IPS DF 6.9 (cell line): ENCODE data around the gene SDHB.

Source experiments
- DNase-seq: peaks from one replicate; pipeline ENCODE4 v3.0.0-alpha.2; 2013; ENCODE audit warnings: low read depth, low spot score
- H3K27ac ChIP-seq: one replicate; pipeline ENCODE4 v1.5.1; 2013; ENCODE audit warnings: low read length, control low read depth
- H3K27me3 ChIP-seq: 2 replicates; pipeline ENCODE4 v1.6.1; 2013; ENCODE audit warnings: mild to moderate bottlenecking, low read length; ENCODE audit not compliant: control insufficient read depth, insufficient read depth
- H3K36me3 ChIP-seq: 2 replicates; pipeline ENCODE4 v1.6.1; 2013; ENCODE audit warnings: low read length; ENCODE audit not compliant: control insufficient read depth, insufficient read depth
- H3K4me1 ChIP-seq: 2 replicates; pipeline ENCODE4 v1.6.1; 2013; ENCODE audit warnings: low read length; ENCODE audit not compliant: control insufficient read depth, insufficient read depth
- H3K4me3 ChIP-seq: 2 replicates; pipeline ENCODE4 v1.5.1; 2013; ENCODE audit warnings: mild to moderate bottlenecking, low read length
- H3K9me3 ChIP-seq: 2 replicates; pipeline ENCODE4 v1.6.1; 2013; ENCODE audit warnings: low read length, inconsistent platforms; ENCODE audit not compliant: control insufficient read depth, insufficient read depth
- WGBS: extraction: QIAGEN DNeasy Blood & Tissue Kit; methylation state at CpG from one replicate; pipeline ENCODE4 v1.1.7; 2013; ENCODE audit warnings: mixed read lengths, missing lambda C conversion rate; ENCODE audit not compliant: insufficient read length, insufficient coverage; 5-methylcytosine and 5-hydroxymethylcytosine counted together

Gene SDHB

GRCh38 chr1:17046334-17046657 is 7.5 kb downstream of the SDHB start:
- H3K4me1 ChIP-seq, result no peaks in the 10 kb centered on the region
- H3K27me3 ChIP-seq, result no peaks in the 10 kb centered on the region
- no peaks in the 10 kb centered on the region for H3K9me3 ChIP-seq
- no CpG with 5 or more reads among the region's 3 CpGs for WGBS
- H3K4me3 ChIP-seq, result no peak overlapping the region
- DNase-seq, result no peak
- peaks cover 4% of the 10 kb centered on the region; the same call in 1 of the 2 replicates for H3K36me3 ChIP-seq
- H3K27ac ChIP-seq, result no peak overlapping the region

GRCh38 chr1:17045634-17046333 is 8.0 kb downstream of the SDHB start:
- H3K4me1 ChIP-seq, result no peaks in the 10 kb centered on the region
- no CpG with 5 or more reads among the region's 9 CpGs for WGBS
- DNase-seq, result no peak
- H3K27ac ChIP-seq, result no peak overlapping the region
- no peaks in the 10 kb centered on the region for H3K9me3 ChIP-seq
- no peaks in the 10 kb centered on the region for H3K27me3 ChIP-seq
- H3K36me3 ChIP-seq, result peaks cover 4% of the 10 kb centered on the region; the same call in 1 of the 2 replicates
- H3K4me3 ChIP-seq, result no peak overlapping the region

- DNase-seq, result no peak
- no peaks in the 10 kb centered on the region for H3K27me3 ChIP-seq
- no peaks in the 10 kb centered on the region for H3K9me3 ChIP-seq
- no peak overlapping the region for H3K4me3 ChIP-seq
- no CpG with 5 or more reads among the region's 5 CpGs for WGBS
- no peaks in the 10 kb centered on the region for H3K4me1 ChIP-seq
- no peak overlapping the region for H3K27ac ChIP-seq
- H3K36me3 ChIP-seq, result peaks cover 2% of the 10 kb centered on the region; the same call in 1 of the 2 replicates
These were observed 8.7 kb downstream of the SDHB start for GRCh38 chr1:17045150-17045549.

- H3K36me3 ChIP-seq, result peaks cover 2% of the 10 kb centered on the region; the same call in 1 of the 2 replicates
These were observed 10.2 kb downstream of the SDHB start for GRCh38 chr1:17043676-17044075.

GRCh38 chr1:17040135-17040534 is 13.7 kb downstream of the SDHB start:
- WGBS, result no CpG with 5 or more reads among the region's 1 CpG
- peaks cover 2% of the 10 kb centered on the region; the same call in 1 of the 2 replicates for H3K36me3 ChIP-seq
- H3K27ac ChIP-seq, result no peak overlapping the region

More at GRCh38 chr1:17043676-17044075, 10.2 kb downstream of the SDHB start:
- Histone ChIP-seq H3K4me3 (no peak overlapping the region), H3K9me3 (no peaks in the 10 kb centered on the region), H3K4me1 (no peaks in the 10 kb centered on the region), H3K27ac (no peak overlapping the region), H3K27me3 (no peaks in the 10 kb centered on the region)
- WGBS, result no CpG with 5 or more reads among the region's 5 CpGs
- no peak for DNase-seq

GRCh38 chr1:17039522-17039921 is 14.3 kb downstream of the SDHB start:
- DNase-seq, result no peak
- Histone ChIP-seq H3K4me3 (no peak overlapping the region), H3K27me3 (no peaks in the 10 kb centered on the region), H3K4me1 (no peaks in the 10 kb centered on the region), H3K36me3 (peaks cover 2% of the 10 kb centered on the region; the same call in 1 of the 2 replicates), H3K27ac (no peak overlapping the region), H3K9me3 (no peaks in the 10 kb centered on the region)
- WGBS, result no CpG with 5 or more reads among the region's 2 CpGs

More at GRCh38 chr1:17040135-17040534, 13.7 kb downstream of the SDHB start:
- H3K27me3 ChIP-seq, result no peaks in the 10 kb centered on the region
- H3K4me1 ChIP-seq, result no peaks in the 10 kb centered on the region
- H3K9me3 ChIP-seq, result no peaks in the 10 kb centered on the region
- no peak for DNase-seq
- H3K4me3 ChIP-seq, result no peak overlapping the region

GRCh38 chr1:17033481-17033880 is 20.4 kb downstream of the SDHB start:
- Histone ChIP-seq H3K4me3 (no peak overlapping the region), H3K9me3 (no peaks in the 10 kb centered on the region), H3K27ac (no peak overlapping the region), H3K27me3 (no peaks in the 10 kb centered on the region), H3K36me3 (peaks cover 4% of the 10 kb centered on the region; the same call in 1 of the 2 replicates), H3K4me1 (no peaks in the 10 kb centered on the region)
- no CpG with 5 or more reads among the region's 4 CpGs for WGBS
- DNase-seq, result no peak

- H3K27me3 ChIP-seq, result no peaks in the 10 kb centered on the region
- H3K36me3 ChIP-seq, result peaks cover 4% of the 10 kb centered on the region; the same call in 1 of the 2 replicates
- no peak overlapping the region for H3K4me3 ChIP-seq
- no peaks in the 10 kb centered on the region for H3K4me1 ChIP-seq
- no peak for DNase-seq
- H3K27ac ChIP-seq, result no peak overlapping the region
- no CpG with 5 or more reads among the region's 3 CpGs for WGBS
- no peaks in the 10 kb centered on the region for H3K9me3 ChIP-seq
These were observed 21.1 kb downstream of the SDHB start for GRCh38 chr1:17032741-17033140.

- Histone ChIP-seq H3K36me3 (peaks cover 12% of the 10 kb centered on the region; the same call in 1 of the 2 replicates), H3K9me3 (no peaks in the 10 kb centered on the region), H3K27me3 (no peaks in the 10 kb centered on the region), H3K4me1 (no peaks in the 10 kb centered on the region), H3K4me3 (no peak overlapping the region), H3K27ac (no peak overlapping the region)
- no CpG with 5 or more reads among the region's 4 CpGs for WGBS
- no peak for DNase-seq
These were observed 22.4 kb downstream of the SDHB start for GRCh38 chr1:17031436-17031835.

GRCh38 chr1:17030206-17030605 is 23.6 kb downstream of the SDHB start:
- H3K4me1 ChIP-seq, result no peaks in the 10 kb centered on the region
- peaks cover 14% of the 10 kb centered on the region; the same call in 1 of the 2 replicates for H3K36me3 ChIP-seq
- no peak for DNase-seq
- no CpG with 5 or more reads among the region's 4 CpGs for WGBS
- no peak overlapping the region for H3K4me3 ChIP-seq
- no peaks in the 10 kb centered on the region for H3K9me3 ChIP-seq
- no peak overlapping the region for H3K27ac ChIP-seq
- H3K27me3 ChIP-seq, result no peaks in the 10 kb centered on the region
